Keratinocyte (primary cell): ENCODE results near the gene GBP1.
"Not testable (repeated sequence)": the region's sequence is repeated elsewhere in the genome, so short reads cannot be mapped to it uniquely, and the experiment has no call there.

Experiments
- EZH2 ChIP-seq: IDR thresholded peaks from one replicate; pipeline ENCODE4 v1.6.1; 2012; ENCODE audit warnings: inconsistent platforms, mild to moderate bottlenecking, low read length, moderate library complexity
- TF ChIP-seq, protein P1 (sequence below), 3 experiments: IDR thresholded peaks in 1 of 3; conservative IDR thresholded peaks in 1 of 3; optimal IDR thresholded peaks in 1 of 3; 2 replicates in 2 of 3; 3 replicates in 1 of 3; pipeline versions ENCODE3 to v1.5.1; 2011; ENCODE audit warnings: low read length in 3 of 3, mild to moderate bottlenecking in 3 of 3, moderate library complexity in 2 of 3, control low read depth in 1 of 3, inconsistent platforms in 1 of 3; ENCODE audit not compliant: insufficient read depth in 2 of 3; ENCODE audit errors: extremely low read depth in 1 of 3

DNA sequence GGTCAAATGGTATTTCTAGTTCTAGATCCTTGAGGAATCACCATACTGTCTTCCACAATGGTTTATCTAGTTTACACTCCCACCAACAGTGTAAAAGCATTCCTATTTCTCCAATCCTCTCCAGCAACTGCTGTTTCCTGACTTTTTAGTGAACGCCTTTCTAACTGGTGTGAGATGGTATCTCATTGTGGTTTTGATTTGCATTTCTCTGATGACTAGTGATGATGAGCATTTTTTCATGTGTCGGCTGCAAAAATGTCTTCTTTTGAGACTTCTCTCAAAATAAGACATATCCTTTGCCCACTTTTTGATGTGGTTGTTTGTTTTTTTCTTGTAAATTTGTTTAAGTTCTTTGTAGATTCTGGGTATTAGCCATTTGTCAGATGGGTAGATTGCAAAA is 36.0 kb downstream of the GBP1 start:
- TF ChIP-seq, protein P1, sequence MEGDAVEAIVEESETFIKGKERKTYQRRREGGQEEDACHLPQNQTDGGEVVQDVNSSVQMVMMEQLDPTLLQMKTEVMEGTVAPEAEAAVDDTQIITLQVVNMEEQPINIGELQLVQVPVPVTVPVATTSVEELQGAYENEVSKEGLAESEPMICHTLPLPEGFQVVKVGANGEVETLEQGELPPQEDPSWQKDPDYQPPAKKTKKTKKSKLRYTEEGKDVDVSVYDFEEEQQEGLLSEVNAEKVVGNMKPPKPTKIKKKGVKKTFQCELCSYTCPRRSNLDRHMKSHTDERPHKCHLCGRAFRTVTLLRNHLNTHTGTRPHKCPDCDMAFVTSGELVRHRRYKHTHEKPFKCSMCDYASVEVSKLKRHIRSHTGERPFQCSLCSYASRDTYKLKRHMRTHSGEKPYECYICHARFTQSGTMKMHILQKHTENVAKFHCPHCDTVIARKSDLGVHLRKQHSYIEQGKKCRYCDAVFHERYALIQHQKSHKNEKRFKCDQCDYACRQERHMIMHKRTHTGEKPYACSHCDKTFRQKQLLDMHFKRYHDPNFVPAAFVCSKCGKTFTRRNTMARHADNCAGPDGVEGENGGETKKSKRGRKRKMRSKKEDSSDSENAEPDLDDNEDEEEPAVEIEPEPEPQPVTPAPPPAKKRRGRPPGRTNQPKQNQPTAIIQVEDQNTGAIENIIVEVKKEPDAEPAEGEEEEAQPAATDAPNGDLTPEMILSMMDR (optimal IDR thresholded peaks at IDR 0.05 in 1 of 3, IDR thresholded peaks at IDR 0.05 in 1 of 3, conservative IDR thresholded peaks at IDR 0.05 in 1 of 3; ENCODE audit: extremely low read depth in 1 of 3, insufficient read depth in 2 of 3, low read length in 3 of 3): not testable (repeated sequence)
- not testable (repeated sequence) for TF ChIP-seq EZH2
